ENCODE measurements around the gene EDDM3A. TPM values are rescaled to one million over a fixed set of nuclear protein-coding genes. Genes with fewer than 3 reads are reported as not detected.
"Not testable (repeated sequence)": the region's sequence is repeated elsewhere in the genome, so short reads cannot be mapped to it uniquely, and the experiment has no call there.

The EDDM3A gene
- total RNA-seq, 2 experiments from 2014 or later = not detected

- no peak overlapping the region for H3K4me2 ChIP-seq (ENCODE audit: low read length)
- no peak overlapping the region for H2AFZ ChIP-seq (ENCODE audit: low read length)
- intact Hi-C loops (cut with micrococcal nuclease; ENCODE audit: unreplicated experiment) = loop anchor here (5.0 kb wide), 1 partner anchor 172 kb away; no protein-coding TSS in a partner anchor
- H3K4me1 ChIP-seq (ENCODE audit: insufficient read depth, low read length, poor library complexity, severe bottlenecking) = no peaks in the 10 kb centered on the region
- no TSS peak for BruUV-seq (replicated peaks)
- no peaks in the 10 kb centered on the region for H3K36me3 ChIP-seq (ENCODE audit: insufficient read depth, low read length)
- no peak overlapping the region for H3K27ac ChIP-seq (ENCODE audit: low read depth, low read length, poor library complexity, severe bottlenecking)
- no peak for DNase-seq (ENCODE audit: low spot score)
- H3K79me2 ChIP-seq (ENCODE audit: insufficient read depth, low read depth, low read length) = no peaks in the 10 kb centered on the region
- no peaks in the 10 kb centered on the region for H4K20me1 ChIP-seq (ENCODE audit: insufficient read depth, low read length)
- ChIA-PET CTCF (ENCODE audit: unreplicated experiment) (no interaction called here), POLR2A (no interaction called here)
- H3K4me3 ChIP-seq (ENCODE audit: low read depth, low read length, poor library complexity, severe bottlenecking) = no peak overlapping the region
- H3K9me2 ChIP-seq (ENCODE audit: insufficient read depth, low read length) = no peaks in the 10 kb centered on the region
- TF ChIP-seq CTCF (conservative IDR thresholded peaks at IDR 0.05; ENCODE audit: low read length) = no peak
- TF ChIP-seq EZH2phosphoT487 (IDR thresholded peaks at IDR 0.05; ENCODE audit: borderline replicate concordance, low read depth, low read length) = no peak
- no peaks in the 10 kb centered on the region for H3K9me3 ChIP-seq (ENCODE audit: low read length)
Measured at GRCh38 chr14:20699931-20700330, 45.8 kb upstream of the EDDM3A start.

GRCh38 chr14:20700965-20701364, 44.7 kb upstream of the EDDM3A start:
- H3K4me2 ChIP-seq (ENCODE audit: low read length); H3K4me3 ChIP-seq (ENCODE audit: low read depth, low read length, poor library complexity, severe bottlenecking); H3K9me3 ChIP-seq (ENCODE audit: low read length); H2AFZ ChIP-seq (ENCODE audit: low read length); CTCF ChIA-PET (ENCODE audit: unreplicated experiment); BruUV-seq (replicated peaks); intact Hi-C loops (cut with micrococcal nuclease; ENCODE audit: unreplicated experiment); H3K9me2 ChIP-seq (ENCODE audit: insufficient read depth, low read length); H3K36me3 ChIP-seq (ENCODE audit: insufficient read depth, low read length); H4K20me1 ChIP-seq (ENCODE audit: insufficient read depth, low read length); POLR2A ChIA-PET; DNase-seq (ENCODE audit: low spot score); H3K27ac ChIP-seq (ENCODE audit: low read depth, low read length, poor library complexity, severe bottlenecking); H3K79me2 ChIP-seq (ENCODE audit: insufficient read depth, low read depth, low read length); H3K4me1 ChIP-seq (ENCODE audit: insufficient read depth, low read length, poor library complexity, severe bottlenecking): not testable (repeated sequence)

GRCh38 chr14:20706657-20707355, 38.9 kb upstream of the EDDM3A start:
- H3K9me3 ChIP-seq (ENCODE audit: low read length) = no peaks in the 10 kb centered on the region
- H3K36me3 ChIP-seq (ENCODE audit: insufficient read depth, low read length) = no peaks in the 10 kb centered on the region
- ChIA-PET CTCF (ENCODE audit: unreplicated experiment) (no interaction called here), POLR2A (no interaction called here)
- H2AFZ ChIP-seq (ENCODE audit: low read length) = no peak overlapping the region
- H3K79me2 ChIP-seq (ENCODE audit: insufficient read depth, low read depth, low read length) = no peaks in the 10 kb centered on the region
- DNase-seq (ENCODE audit: low spot score) = no peak
- H3K4me1 ChIP-seq (ENCODE audit: insufficient read depth, low read length, poor library complexity, severe bottlenecking) = no peaks in the 10 kb centered on the region
- intact Hi-C loops (cut with micrococcal nuclease; ENCODE audit: unreplicated experiment) = no loop called here
- no peak overlapping the region for H3K4me2 ChIP-seq (ENCODE audit: low read length)
- H4K20me1 ChIP-seq (ENCODE audit: insufficient read depth, low read length) = no peaks in the 10 kb centered on the region
- H3K4me3 ChIP-seq (ENCODE audit: low read depth, low read length, poor library complexity, severe bottlenecking) = no peak overlapping the region
- no peaks in the 10 kb centered on the region for H3K9me2 ChIP-seq (ENCODE audit: insufficient read depth, low read length)
- no peak for TF ChIP-seq CTCF (conservative IDR thresholded peaks at IDR 0.05; ENCODE audit: low read length)
- no peak for TF ChIP-seq EZH2phosphoT487 (IDR thresholded peaks at IDR 0.05; ENCODE audit: borderline replicate concordance, low read depth, low read length)
- BruUV-seq (replicated peaks) = no TSS peak
- H3K27ac ChIP-seq (ENCODE audit: low read depth, low read length, poor library complexity, severe bottlenecking) = no peak overlapping the region

All from OCI-LY7 (cell line).